Measurements from ENCODE around the gene ASPHD2.

The ASPHD2 gene

DNA sequence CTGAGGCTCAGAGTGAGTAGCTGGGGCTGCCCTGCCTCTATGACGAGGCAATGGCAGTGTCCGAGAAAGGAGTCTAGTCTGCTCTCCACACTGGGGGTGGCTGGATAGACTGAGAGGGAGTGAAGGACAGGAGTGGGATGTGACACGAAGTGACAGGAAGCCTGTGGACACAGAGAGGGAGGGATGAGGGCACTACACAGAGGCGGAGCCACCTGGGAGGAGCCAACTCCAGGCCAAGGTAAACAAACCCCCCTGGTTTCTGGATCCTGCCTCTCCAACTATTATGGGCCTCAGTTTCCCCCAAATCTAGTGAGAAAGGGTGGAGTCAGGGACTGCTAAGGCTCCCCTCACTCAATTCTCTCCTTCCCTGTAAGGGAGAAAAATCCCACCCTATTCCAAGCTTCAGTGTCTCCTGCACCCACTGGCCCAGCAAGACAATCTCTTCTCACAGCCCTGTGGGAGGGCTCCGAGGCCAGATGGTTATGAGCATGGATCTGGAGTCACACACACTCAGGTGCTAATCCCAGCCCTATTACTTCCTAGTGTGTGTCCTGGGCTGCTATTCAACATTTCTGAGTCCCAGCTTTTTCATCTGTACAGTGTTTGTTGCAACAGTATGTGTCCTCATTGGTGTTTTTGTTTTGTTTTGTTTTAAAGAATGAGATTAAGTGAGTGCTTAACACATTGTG is 24.9 kb downstream of the ASPHD2 start:
- CTCF ChIA-PET, result interaction anchor here (0.8 to 1.3 kb wide), 2 partner anchors 9 to 89 kb away, joined by 3 to 5 read pairs; no protein-coding TSS in a partner anchor

DNA sequence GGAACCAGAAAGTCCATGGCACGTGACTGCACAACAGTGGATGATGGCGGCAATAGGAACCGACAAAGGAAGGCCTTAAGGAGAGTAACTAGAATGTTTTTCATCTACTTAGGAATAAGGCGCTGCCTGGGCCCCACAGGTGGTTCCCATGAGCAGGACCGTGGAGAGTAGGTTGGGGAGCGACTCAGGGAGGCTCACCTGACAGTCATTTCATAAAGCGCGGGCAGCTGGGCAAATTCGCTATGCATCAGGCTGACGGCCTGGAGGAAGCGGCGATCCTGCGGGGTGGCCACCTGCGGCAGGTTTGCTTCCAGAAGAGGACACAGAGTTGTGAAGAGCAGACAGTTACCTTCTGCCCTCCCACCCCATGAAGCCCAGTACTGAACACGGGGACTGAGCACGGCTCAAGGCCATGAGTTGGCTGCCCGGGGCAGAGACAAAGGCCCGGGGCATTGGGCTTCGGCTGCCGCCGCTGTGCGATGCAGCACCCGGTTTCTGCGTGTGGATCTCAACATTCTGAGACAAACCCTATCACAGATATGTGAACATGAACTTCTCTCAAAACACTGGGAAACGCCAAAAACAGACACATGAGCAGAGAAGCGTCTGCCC is 28.7 kb downstream of the ASPHD2 start:
- Histone ChIP-seq H3K4me3 (ENCODE audit: low read depth, low read length) (no peak overlapping the region), H3K27ac (ENCODE audit: extremely low read depth, low read depth, low read length) (no peak overlapping the region), H3K36me3 (ENCODE audit: control insufficient read depth in 2 of 2, insufficient read depth in 1 of 2, low read length in 2 of 2) (peaks cover 16 to 78% of the 10 kb centered on the region in 2 experiments; a peak in 2 of 3 replicates), H3K9me3 (ENCODE audit: control insufficient read depth, insufficient read depth, low read depth, low read length) (no peaks in the 10 kb centered on the region), H3K4me1 (ENCODE audit: control insufficient read depth, insufficient read depth, low read length) (no peaks in the 10 kb centered on the region; the same call in 1 of the 2 replicates)
- ChIA-PET CTCF (interaction anchor here (1.2 to 10.4 kb wide), 3 partner anchors 59 to 93 kb away, joined by 4 to 267 read pairs (median 195); no protein-coding TSS in a partner anchor), POLR2A (interaction anchor here (0.7 kb wide), 1 partner anchor 20 kb away, joined by 3 read pairs; no protein-coding TSS in a partner anchor)
- TF ChIP-seq ZNF514 (tag by site-specific recombination; IDR thresholded peaks at IDR 0.05), result no peak
- TF ChIP-seq SCRT2 (tag by site-specific recombination; IDR thresholded peaks at IDR 0.05), result peak; percentile 77
- TF ChIP-seq ZNF791 (tag by site-specific recombination; IDR thresholded peaks at IDR 0.05), result no peak
- TF ChIP-seq ZNF585B (tag by site-specific recombination; IDR thresholded peaks at IDR 0.05), result no peak
- TF ChIP-seq, protein P1, sequence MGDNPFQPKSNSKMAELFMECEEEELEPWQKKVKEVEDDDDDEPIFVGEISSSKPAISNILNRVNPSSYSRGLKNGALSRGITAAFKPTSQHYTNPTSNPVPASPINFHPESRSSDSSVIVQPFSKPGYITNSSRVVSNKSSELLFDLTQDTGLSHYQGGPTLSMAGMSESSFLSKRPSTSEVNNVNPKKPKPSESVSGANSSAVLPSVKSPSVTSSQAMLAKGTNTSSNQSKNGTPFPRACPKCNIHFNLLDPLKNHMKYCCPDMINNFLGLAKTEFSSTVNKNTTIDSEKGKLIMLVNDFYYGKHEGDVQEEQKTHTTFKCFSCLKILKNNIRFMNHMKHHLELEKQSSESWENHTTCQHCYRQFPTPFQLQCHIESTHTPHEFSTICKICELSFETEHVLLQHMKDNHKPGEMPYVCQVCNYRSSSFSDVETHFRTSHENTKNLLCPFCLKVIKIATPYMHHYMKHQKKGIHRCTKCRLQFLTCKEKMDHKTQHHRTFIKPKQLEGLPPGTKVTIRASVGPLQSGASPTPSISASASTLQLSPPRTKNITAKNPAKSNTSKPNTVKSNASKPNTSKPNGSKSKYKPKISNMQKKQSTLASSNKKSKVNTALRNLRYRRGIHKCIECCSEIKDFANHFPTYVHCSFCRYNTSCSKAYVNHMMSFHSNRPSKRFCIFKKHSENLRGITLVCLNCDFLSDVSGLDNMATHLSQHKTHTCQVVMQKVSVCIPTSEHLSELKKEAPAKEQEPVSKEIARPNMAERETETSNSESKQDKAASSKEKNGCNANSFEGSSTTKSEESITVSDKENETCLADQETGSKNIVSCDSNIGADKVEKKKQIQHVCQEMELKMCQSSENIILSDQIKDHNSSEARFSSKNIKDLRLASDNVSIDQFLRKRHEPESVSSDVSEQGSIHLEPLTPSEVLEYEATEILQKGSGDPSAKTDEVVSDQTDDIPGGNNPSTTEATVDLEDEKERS (tag by site-specific recombination; IDR thresholded peaks at IDR 0.05), result no peak
- TF ChIP-seq SCRT1 (tag by site-specific recombination; IDR thresholded peaks at IDR 0.05; ENCODE audit: borderline replicate concordance), result peak; percentile 68
- no peak for TF ChIP-seq ZNF658 (tag by site-specific recombination; IDR thresholded peaks at IDR 0.05)
- no peak for TF ChIP-seq ZNF513 (tag by site-specific recombination; IDR thresholded peaks at IDR 0.05)
- TF ChIP-seq ZNF324 (tag by site-specific recombination; IDR thresholded peaks at IDR 0.05), result no peak

More for the DNA sequence above, 24.9 kb downstream of the ASPHD2 start:
- POLR2A ChIA-PET, result no interaction called here
- Histone ChIP-seq H3K4me1 (ENCODE audit: control insufficient read depth, insufficient read depth, low read length) (no peaks in the 10 kb centered on the region), H3K9me3 (ENCODE audit: control insufficient read depth, insufficient read depth, low read depth, low read length) (no peaks in the 10 kb centered on the region), H3K27ac (ENCODE audit: extremely low read depth, low read depth, low read length) (no peak overlapping the region), H3K36me3 (ENCODE audit: control insufficient read depth in 2 of 2, insufficient read depth in 1 of 2, low read length in 2 of 2) (peaks cover 12 to 76% of the 10 kb centered on the region in 2 experiments; a peak in 2 of 3 replicates), H3K4me3 (ENCODE audit: low read depth, low read length) (no peak overlapping the region)
- no peak for TF ChIP-seq PRDM6 (tag by site-specific recombination; IDR thresholded peaks at IDR 0.05)
- TF ChIP-seq ZSCAN16 (tag by site-specific recombination; IDR thresholded peaks at IDR 0.05), result no peak
- TF ChIP-seq ZNF19 (tag by site-specific recombination; IDR thresholded peaks at IDR 0.05; ENCODE audit: low read depth), result no peak
- no peak for TF ChIP-seq KLF9 (tag by site-specific recombination; IDR thresholded peaks at IDR 0.05; ENCODE audit: low read depth)
- TF ChIP-seq ZNF776 (tag by site-specific recombination; IDR thresholded peaks at IDR 0.05; ENCODE audit: borderline replicate concordance), result no peak
- TF ChIP-seq TRIM28 (IDR thresholded peaks at IDR 0.05; ENCODE audit: borderline replicate concordance, low read length), result no peak
- no peak for TF ChIP-seq ZNF530 (tag by site-specific recombination; IDR thresholded peaks at IDR 0.05; ENCODE audit: low read depth)
- no peak for TF ChIP-seq ZNF529 (tag by site-specific recombination; IDR thresholded peaks at IDR 0.05; ENCODE audit: insufficient replicate concordance)
- TF ChIP-seq ZSCAN23 (tag by site-specific recombination; IDR thresholded peaks at IDR 0.05), result no peak
- no peak for TF ChIP-seq GLIS1 (tag by site-specific recombination; IDR thresholded peaks at IDR 0.05)
- TF ChIP-seq ZNF248 (tag by site-specific recombination; IDR thresholded peaks at IDR 0.05), result no peak
- TF ChIP-seq ZNF785 (tag by site-specific recombination; IDR thresholded peaks at IDR 0.05), result no peak
- TF ChIP-seq, protein P2, sequence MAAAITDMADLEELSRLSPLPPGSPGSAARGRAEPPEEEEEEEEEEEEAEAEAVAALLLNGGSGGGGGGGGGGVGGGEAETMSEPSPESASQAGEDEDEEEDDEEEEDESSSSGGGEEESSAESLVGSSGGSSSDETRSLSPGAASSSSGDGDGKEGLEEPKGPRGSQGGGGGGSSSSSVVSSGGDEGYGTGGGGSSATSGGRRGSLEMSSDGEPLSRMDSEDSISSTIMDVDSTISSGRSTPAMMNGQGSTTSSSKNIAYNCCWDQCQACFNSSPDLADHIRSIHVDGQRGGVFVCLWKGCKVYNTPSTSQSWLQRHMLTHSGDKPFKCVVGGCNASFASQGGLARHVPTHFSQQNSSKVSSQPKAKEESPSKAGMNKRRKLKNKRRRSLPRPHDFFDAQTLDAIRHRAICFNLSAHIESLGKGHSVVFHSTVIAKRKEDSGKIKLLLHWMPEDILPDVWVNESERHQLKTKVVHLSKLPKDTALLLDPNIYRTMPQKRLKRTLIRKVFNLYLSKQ (tag by site-specific recombination; IDR thresholded peaks at IDR 0.05; ENCODE audit: borderline replicate concordance), result no peak
- no peak for TF ChIP-seq INSM2 (tag by site-specific recombination; IDR thresholded peaks at IDR 0.05)

Measured in HEK293 (cell line).